K562 (cell line): Measurements from ENCODE around the gene SIK3. TPM values are rescaled to one million over a fixed set of nuclear protein-coding genes. Genes with fewer than 3 reads are reported as not detected.

Experiments
- GTF2F1 ChIP-seq: IDR thresholded peaks from 2 replicates; pipeline ENCODE4 v1.6.1; 2011; ENCODE audit warnings: low read depth, low read length, improper control_type of control experiment
- MAFG ChIP-seq: fragments of 450-650 bp; conservative IDR thresholded peaks from 2 replicates; pipeline ENCODE4 v1.6.1; 2016; ENCODE audit warnings: missing genetic modification characterization, missing compliant biosample characterization
- MAFK ChIP-seq: IDR thresholded peaks from 2 replicates; pipeline ENCODE4 v1.6.1; 2011; ENCODE audit warnings: low read length, improper control_type of control experiment
- NELFE ChIP-seq: IDR thresholded peaks from 2 replicates; pipeline ENCODE4 v1.6.1; 2011; ENCODE audit warnings: mild to moderate bottlenecking; ENCODE audit not compliant: insufficient read depth, insufficient read length
- NFIC ChIP-seq: fragments of 450-650 bp; IDR thresholded peaks from 2 replicates; pipeline ENCODE4 v1.6.1; 2017; ENCODE audit warnings: mild to moderate bottlenecking, inconsistent platforms
- SMARCA4 ChIP-seq: fragments of 450-650 bp; IDR thresholded peaks from 2 replicates; pipeline ENCODE4 v1.6.1; 2016
- ZNF280A ChIP-seq: fragments of 450-650 bp; IDR thresholded peaks from 2 replicates; pipeline ENCODE4 v1.6.1; 2018; ENCODE audit warnings: mild to moderate bottlenecking, low read depth; ENCODE audit not compliant: partially characterized antibody
- polyA plus RNA-seq, 8 experiments: library from polyadenylated mRNA; depleted of rRNA in 4 of 8; stranded (reverse) in 5 of 8; unstranded in 3 of 8; fragments of >200 nt; fragmentation: Nextera tagmentation in 2 of 8; fragmentation: Illumina TruSeq in 1 of 8; extraction: Ambion mirVana in 2 of 8; extraction: Trizol in 1 of 8; gene quantifications; 2 replicates each; pipeline versions ENCODE4 v1.2.1 to v1.2.3, GENCODE V29; 2011 to 2014; ENCODE audit warnings: inconsistent platforms in 1 of 8, missing spikeins in 1 of 8
- total RNA-seq, 7 experiments: library from RNA; depleted of rRNA in 6 of 7; stranded (reverse); fragments of >200 nt in 6 of 7; fragmentation: Illumina TruSeq in 2 of 7; extraction: Trizol in 2 of 7; gene quantifications; 2 replicates each; pipeline versions ENCODE4 v1.2.1 to v1.2.3, GENCODE V29; 2011 to 2021; ENCODE audit warnings: low replicate concordance in 1 of 7
- TF ChIP-seq, protein P1 (sequence below): fragments of 250-450 bp; sonication (Bioruptor Pico); IDR thresholded peaks from 2 replicates; pipeline ENCODE4 v1.4.0; 2020; ENCODE audit warnings: borderline replicate concordance
- TF ChIP-seq, protein P2 (sequence below): sonication (generic); formaldehyde crosslinking; IDR thresholded peaks from 2 replicates; pipeline ENCODE4 v1.4.0; 2020; ENCODE audit warnings: mild to moderate bottlenecking, missing genetic modification reagents
- TF ChIP-seq, protein P3 (sequence below): sonication (generic); formaldehyde crosslinking; IDR thresholded peaks from 2 replicates; pipeline ENCODE4 v1.9.0; 2022; ENCODE audit warnings: mild to moderate bottlenecking, missing genetic modification reagents
- TF ChIP-seq, protein P4 (sequence below), 2 experiments: fragments of 450-650 bp; IDR thresholded peaks; 2 replicates each; pipeline ENCODE4 v1.6.1; 2016

The SIK3 gene
- total and polyA plus RNA-seq, 9 of the 15 experiments (the other 6 are each of a cell fraction or from before 2014, with no cell fraction given): 1.6 to 21.6 (median 8.0) TPM

GRCh38 chr11:116796548-116796947, 301.7 kb downstream of the SIK3 start (continued):
- TF ChIP-seq, protein P1, sequence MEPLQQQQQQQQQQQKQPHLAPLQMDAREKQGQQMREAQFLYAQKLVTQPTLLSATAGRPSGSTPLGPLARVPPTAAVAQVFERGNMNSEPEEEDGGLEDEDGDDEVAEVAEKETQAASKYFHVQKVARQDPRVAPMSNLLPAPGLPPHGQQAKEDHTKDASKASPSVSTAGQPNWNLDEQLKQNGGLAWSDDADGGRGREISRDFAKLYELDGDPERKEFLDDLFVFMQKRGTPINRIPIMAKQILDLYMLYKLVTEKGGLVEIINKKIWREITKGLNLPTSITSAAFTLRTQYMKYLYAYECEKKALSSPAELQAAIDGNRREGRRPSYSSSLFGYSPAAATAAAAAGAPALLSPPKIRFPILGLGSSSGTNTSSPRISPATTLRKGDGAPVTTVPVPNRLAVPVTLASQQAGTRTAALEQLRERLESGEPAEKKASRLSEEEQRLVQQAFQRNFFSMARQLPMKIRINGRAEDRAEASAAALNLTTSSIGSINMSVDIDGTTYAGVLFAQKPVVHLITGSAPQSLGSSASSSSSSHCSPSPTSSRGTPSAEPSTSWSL: no peak
- TF ChIP-seq GTF2F1 (no peak), SMARCA4 (peak; percentile 42; the same call in 1 of the 2 replicates), MAFG (tag) (peak; percentile 97), ZNF280A (no peak), NELFE (no peak), MAFK (peak; percentile 87; the same call in 1 of the 2 replicates), NFIC (no peak)
- TF ChIP-seq, protein P2, sequence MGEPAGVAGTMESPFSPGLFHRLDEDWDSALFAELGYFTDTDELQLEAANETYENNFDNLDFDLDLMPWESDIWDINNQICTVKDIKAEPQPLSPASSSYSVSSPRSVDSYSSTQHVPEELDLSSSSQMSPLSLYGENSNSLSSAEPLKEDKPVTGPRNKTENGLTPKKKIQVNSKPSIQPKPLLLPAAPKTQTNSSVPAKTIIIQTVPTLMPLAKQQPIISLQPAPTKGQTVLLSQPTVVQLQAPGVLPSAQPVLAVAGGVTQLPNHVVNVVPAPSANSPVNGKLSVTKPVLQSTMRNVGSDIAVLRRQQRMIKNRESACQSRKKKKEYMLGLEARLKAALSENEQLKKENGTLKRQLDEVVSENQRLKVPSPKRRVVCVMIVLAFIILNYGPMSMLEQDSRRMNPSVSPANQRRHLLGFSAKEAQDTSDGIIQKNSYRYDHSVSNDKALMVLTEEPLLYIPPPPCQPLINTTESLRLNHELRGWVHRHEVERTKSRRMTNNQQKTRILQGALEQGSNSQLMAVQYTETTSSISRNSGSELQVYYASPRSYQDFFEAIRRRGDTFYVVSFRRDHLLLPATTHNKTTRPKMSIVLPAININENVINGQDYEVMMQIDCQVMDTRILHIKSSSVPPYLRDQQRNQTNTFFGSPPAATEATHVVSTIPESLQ (CRISPR knock-in tag): no peak
- TF ChIP-seq, protein P3, sequence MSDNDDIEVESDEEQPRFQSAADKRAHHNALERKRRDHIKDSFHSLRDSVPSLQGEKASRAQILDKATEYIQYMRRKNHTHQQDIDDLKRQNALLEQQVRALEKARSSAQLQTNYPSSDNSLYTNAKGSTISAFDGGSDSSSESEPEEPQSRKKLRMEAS (CRISPR knock-in tag): no peak
- TF ChIP-seq, protein P4, sequence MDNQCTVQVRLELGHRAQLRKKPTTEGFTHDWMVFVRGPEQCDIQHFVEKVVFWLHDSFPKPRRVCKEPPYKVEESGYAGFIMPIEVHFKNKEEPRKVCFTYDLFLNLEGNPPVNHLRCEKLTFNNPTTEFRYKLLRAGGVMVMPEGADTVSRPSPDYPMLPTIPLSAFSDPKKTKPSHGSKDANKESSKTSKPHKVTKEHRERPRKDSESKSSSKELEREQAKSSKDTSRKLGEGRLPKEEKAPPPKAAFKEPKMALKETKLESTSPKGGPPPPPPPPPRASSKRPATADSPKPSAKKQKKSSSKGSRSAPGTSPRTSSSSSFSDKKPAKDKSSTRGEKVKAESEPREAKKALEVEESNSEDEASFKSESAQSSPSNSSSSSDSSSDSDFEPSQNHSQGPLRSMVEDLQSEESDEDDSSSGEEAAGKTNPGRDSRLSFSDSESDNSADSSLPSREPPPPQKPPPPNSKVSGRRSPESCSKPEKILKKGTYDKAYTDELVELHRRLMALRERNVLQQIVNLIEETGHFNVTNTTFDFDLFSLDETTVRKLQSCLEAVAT (IDR thresholded peaks at IDR 0.05): no peak
